22Rv1 (cell line): ENCODE measurements around the gene CCL8.

Experiments used
- H3K27ac ChIP-seq: fragments of 450-650 bp; 2 replicates; pipeline ENCODE4 v1.5.1; 2017
- CTCF ChIP-seq: fragments of 450-650 bp; IDR thresholded peaks from 2 replicates; pipeline ENCODE4 v1.5.1; 2017; ENCODE audit warnings: mild to moderate bottlenecking
- ZFX ChIP-seq: fragments of 450-650 bp; IDR thresholded peaks from 2 replicates; pipeline ENCODE4 v1.6.1; 2017; ENCODE audit warnings: antibody characterized with exemption, borderline replicate concordance

CCL8 gene

GRCh38 chr17:34341916-34342315 is 22.7 kb downstream of the CCL8 start:
- no peak for TF ChIP-seq ZFX
- TF ChIP-seq CTCF, result no peak
- no peak overlapping the region for H3K27ac ChIP-seq

- no peak overlapping the region for H3K27ac ChIP-seq
- TF ChIP-seq ZFX, result no peak
- no peak for TF ChIP-seq CTCF
Observed at GRCh38 chr17:34347063-34347462, 27.8 kb downstream of the CCL8 start.

- TF ChIP-seq ZFX, result no peak
- TF ChIP-seq CTCF, result no peak
- H3K27ac ChIP-seq, result no peak overlapping the region
Observed at GRCh38 chr17:34349751-34350150, 30.5 kb downstream of the CCL8 start.

- TF ChIP-seq CTCF (no peak), ZFX (no peak)
- H3K27ac ChIP-seq, result no peak overlapping the region
Observed at GRCh38 chr17:34351096-34351495, 31.9 kb downstream of the CCL8 start.

GRCh38 chr17:34352191-34352590 is 33.0 kb downstream of the CCL8 start:
- no peak for TF ChIP-seq CTCF
- TF ChIP-seq ZFX, result no peak
- no peak overlapping the region for H3K27ac ChIP-seq

GRCh38 chr17:34354637-34355036 is 35.4 kb downstream of the CCL8 start:
- H3K27ac ChIP-seq, result no peak overlapping the region
- TF ChIP-seq ZFX, result no peak
- no peak for TF ChIP-seq CTCF

GRCh38 chr17:34356194-34356593 is 37.0 kb downstream of the CCL8 start, which contains the start of gene CCL13:
Gene CCL13 (plus strand): TSS chr17:34356480. CDS start chr17:34356527, 47 bp downstream.
- TF ChIP-seq ZFX (no peak), CTCF (no peak)
- H3K27ac ChIP-seq, result no peak within 1 kb of the TSS
